Measurements from ENCODE around the gene EMP3. TPM values are rescaled to one million over a fixed set of nuclear protein-coding genes. Genes with fewer than 3 reads are reported as not detected.

Gene EMP3
- polyA plus RNA-seq, 3 donors = 802 to 1,036 (median 996) TPM

DNA sequence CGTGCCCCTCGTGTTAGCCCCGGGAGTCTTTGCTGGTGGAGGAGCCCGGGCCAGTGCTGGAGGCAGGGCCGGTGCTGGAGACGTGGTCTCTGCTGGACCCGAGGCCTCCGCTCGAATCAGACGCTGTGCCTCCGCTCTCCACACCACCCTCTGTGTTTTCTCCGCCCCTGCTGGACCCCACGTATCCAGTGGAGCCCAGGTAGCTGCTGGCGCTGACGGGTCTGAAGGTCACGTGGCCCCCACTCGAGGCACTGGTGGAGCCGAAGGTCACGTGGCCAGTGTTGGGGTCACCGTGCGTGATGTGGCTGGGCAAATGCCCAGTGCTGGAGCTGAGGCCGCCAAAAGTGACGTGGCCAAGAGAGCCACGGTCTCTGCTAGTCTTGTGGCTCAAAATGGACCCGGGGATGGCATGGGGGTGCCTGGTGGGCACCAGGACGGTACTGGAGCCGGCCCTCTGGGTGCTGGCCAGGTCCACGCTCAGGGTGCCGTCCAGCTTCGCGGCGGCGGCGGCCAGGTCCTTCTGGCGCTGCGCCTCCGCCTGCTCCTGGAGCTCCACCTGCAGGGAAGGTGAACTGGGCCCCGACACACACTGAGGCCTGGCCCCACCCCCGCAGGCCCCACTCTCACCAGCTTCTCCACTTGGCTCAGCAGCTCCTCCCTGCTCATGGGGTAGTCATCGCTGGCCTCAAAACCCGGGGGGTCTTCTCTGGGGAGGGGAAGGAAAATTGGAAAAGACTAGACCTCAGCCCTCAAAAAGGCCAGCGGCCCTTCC is 28.2 kb upstream of the EMP3 start:
- H3K4me2 ChIP-seq (replicated peaks; ENCODE audit: extremely low read depth, low read length, poor library complexity, severe bottlenecking) = no peak overlapping the region
- no peaks in the 10 kb centered on the region for H4K20me1 ChIP-seq (ENCODE audit: insufficient read depth, low read length)
- no peak overlapping the region for H2AFZ ChIP-seq (ENCODE audit: insufficient read depth, low read depth, low read length, poor library complexity, severe bottlenecking)
- DNase-seq = no peak
- H3K4me3 ChIP-seq (replicated peaks in 1 of 3; ENCODE audit: low read depth in 2 of 3, low read length in 3 of 3) = no peak overlapping the region
- Mint-ChIP-seq H3K27ac (no peak overlapping the region), H3K27me3 (ENCODE audit: low read depth in 3 of 3) (peaks cover 4 to 11% (median 7%) of the 10 kb centered on the region in 3 donors), H3K4me3 (no peak overlapping the region), H3K9me3 (no peaks in the 10 kb centered on the region), H3K4me1 (no peaks in the 10 kb centered on the region), H3K36me3 (no peaks in the 10 kb centered on the region)
- TF ChIP-seq, protein P1, sequence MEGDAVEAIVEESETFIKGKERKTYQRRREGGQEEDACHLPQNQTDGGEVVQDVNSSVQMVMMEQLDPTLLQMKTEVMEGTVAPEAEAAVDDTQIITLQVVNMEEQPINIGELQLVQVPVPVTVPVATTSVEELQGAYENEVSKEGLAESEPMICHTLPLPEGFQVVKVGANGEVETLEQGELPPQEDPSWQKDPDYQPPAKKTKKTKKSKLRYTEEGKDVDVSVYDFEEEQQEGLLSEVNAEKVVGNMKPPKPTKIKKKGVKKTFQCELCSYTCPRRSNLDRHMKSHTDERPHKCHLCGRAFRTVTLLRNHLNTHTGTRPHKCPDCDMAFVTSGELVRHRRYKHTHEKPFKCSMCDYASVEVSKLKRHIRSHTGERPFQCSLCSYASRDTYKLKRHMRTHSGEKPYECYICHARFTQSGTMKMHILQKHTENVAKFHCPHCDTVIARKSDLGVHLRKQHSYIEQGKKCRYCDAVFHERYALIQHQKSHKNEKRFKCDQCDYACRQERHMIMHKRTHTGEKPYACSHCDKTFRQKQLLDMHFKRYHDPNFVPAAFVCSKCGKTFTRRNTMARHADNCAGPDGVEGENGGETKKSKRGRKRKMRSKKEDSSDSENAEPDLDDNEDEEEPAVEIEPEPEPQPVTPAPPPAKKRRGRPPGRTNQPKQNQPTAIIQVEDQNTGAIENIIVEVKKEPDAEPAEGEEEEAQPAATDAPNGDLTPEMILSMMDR (IDR thresholded peaks at IDR 0.05) = no peak
- no peaks in the 10 kb centered on the region for H3K36me3 ChIP-seq (replicated peaks in 1 of 2; ENCODE audit: control insufficient read depth in 1 of 2, insufficient read depth in 2 of 2, low read length in 2 of 2)
- H3K9me3 ChIP-seq (replicated peaks in 1 of 2; ENCODE audit: control insufficient read depth in 1 of 2, insufficient read depth in 1 of 2, low read length in 2 of 2) = no peaks in the 10 kb centered on the region
- no peaks in the 10 kb centered on the region for H3K27me3 ChIP-seq (ENCODE audit: control insufficient read depth in 2 of 2, insufficient read depth in 2 of 2, low read length in 2 of 2)
- intact Hi-C loops (cut with micrococcal nuclease) = loop anchor here (10.0 kb wide), 1 partner anchor 192 kb away; no protein-coding TSS in a partner anchor
- no peaks in the 10 kb centered on the region for H3K79me2 ChIP-seq (ENCODE audit: insufficient read depth, low read length)
- 94% methylated on average over 29 of the region's 42 CpGs for WGBS (ENCODE audit: insufficient coverage)
- no peaks in the 10 kb centered on the region for H3K4me1 ChIP-seq (ENCODE audit: control insufficient read depth in 1 of 2, insufficient read depth in 2 of 2, low read length in 2 of 2)
- no peak overlapping the region for H3K27ac ChIP-seq (ENCODE audit: low read depth in 1 of 2, low read length in 2 of 2)
- H3K9ac ChIP-seq (ENCODE audit: insufficient read depth, low read length, poor library complexity, severe bottlenecking) = no peak overlapping the region

DNA sequence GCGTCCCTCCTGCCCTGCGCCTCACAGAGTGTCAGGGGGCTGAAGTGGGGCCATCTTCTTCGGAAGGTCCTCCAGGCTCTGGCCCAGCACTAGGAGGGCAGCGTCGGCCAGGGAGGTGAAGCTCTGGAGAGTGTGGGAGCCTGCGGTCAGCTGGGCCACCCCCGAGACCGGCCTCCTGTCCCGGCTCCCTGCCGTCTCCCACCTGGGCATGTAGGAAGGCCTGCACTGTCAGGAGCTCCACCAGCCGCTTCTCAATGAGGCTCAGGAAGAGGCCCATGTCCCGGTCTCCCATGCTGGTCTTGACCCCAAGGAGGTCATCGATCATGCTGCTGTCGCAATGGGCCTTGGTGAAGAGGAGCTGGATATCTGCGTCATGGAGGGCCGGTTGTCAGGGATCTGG is 27.4 kb upstream of the EMP3 start:
- Mint-ChIP-seq H3K27me3 (ENCODE audit: low read depth in 3 of 3) (peaks cover 4 to 7% (median 7%) of the 10 kb centered on the region in 3 donors), H3K36me3 (no peaks in the 10 kb centered on the region), H3K4me3 (no peak overlapping the region), H3K4me1 (no peaks in the 10 kb centered on the region), H3K9me3 (no peaks in the 10 kb centered on the region), H3K27ac (no peak overlapping the region)
- 93% methylated on average over 12 of the region's 16 CpGs for WGBS (ENCODE audit: insufficient coverage)
- H3K9me3 ChIP-seq (replicated peaks in 1 of 2; ENCODE audit: control insufficient read depth in 1 of 2, insufficient read depth in 1 of 2, low read length in 2 of 2) = no peaks in the 10 kb centered on the region
- intact Hi-C loops (cut with micrococcal nuclease) = loop anchor here (10.0 kb wide), 1 partner anchor 193 kb away; no protein-coding TSS in a partner anchor
- H4K20me1 ChIP-seq (ENCODE audit: insufficient read depth, low read length) = no peaks in the 10 kb centered on the region
- no peaks in the 10 kb centered on the region for H3K4me1 ChIP-seq (ENCODE audit: control insufficient read depth in 1 of 2, insufficient read depth in 2 of 2, low read length in 2 of 2)
- H3K9ac ChIP-seq (ENCODE audit: insufficient read depth, low read length, poor library complexity, severe bottlenecking) = no peak overlapping the region
- H3K79me2 ChIP-seq (ENCODE audit: insufficient read depth, low read length) = no peaks in the 10 kb centered on the region
- no peak for DNase-seq
- no peak overlapping the region for H3K27ac ChIP-seq (ENCODE audit: low read depth in 1 of 2, low read length in 2 of 2)
- no peak overlapping the region for H3K4me2 ChIP-seq (replicated peaks; ENCODE audit: extremely low read depth, low read length, poor library complexity, severe bottlenecking)
- no peak overlapping the region for H3K4me3 ChIP-seq (replicated peaks in 1 of 3; ENCODE audit: low read depth in 2 of 3, low read length in 3 of 3)
- H2AFZ ChIP-seq (ENCODE audit: insufficient read depth, low read depth, low read length, poor library complexity, severe bottlenecking) = no peak overlapping the region
- H3K27me3 ChIP-seq (ENCODE audit: control insufficient read depth in 2 of 2, insufficient read depth in 2 of 2, low read length in 2 of 2) = no peaks in the 10 kb centered on the region
- TF ChIP-seq, protein P1 (IDR thresholded peaks at IDR 0.05) = no peak
- no peaks in the 10 kb centered on the region for H3K36me3 ChIP-seq (replicated peaks in 1 of 2; ENCODE audit: control insufficient read depth in 1 of 2, insufficient read depth in 2 of 2, low read length in 2 of 2)
